Stimulated activated CD8-positive, alpha-beta memory T cell treated with anti-CD3 and anti-CD28 coated beads, Interleukin-2, amount 100 ng/mL, for 48 hours (primary cell): ENCODE results near the gene KIF3B.
"Not testable (repeated sequence)": the region's sequence is repeated elsewhere in the genome, so short reads cannot be mapped to it uniquely, and the experiment has no call there.

ENCODE experiments used
- DNase-seq, 2 donors: peaks; one replicate each; pipeline ENCODE4 v3.0.0-alpha.2; 2020; ENCODE audit warnings: low read depth in 2 of 2

The KIF3B gene

DNA sequence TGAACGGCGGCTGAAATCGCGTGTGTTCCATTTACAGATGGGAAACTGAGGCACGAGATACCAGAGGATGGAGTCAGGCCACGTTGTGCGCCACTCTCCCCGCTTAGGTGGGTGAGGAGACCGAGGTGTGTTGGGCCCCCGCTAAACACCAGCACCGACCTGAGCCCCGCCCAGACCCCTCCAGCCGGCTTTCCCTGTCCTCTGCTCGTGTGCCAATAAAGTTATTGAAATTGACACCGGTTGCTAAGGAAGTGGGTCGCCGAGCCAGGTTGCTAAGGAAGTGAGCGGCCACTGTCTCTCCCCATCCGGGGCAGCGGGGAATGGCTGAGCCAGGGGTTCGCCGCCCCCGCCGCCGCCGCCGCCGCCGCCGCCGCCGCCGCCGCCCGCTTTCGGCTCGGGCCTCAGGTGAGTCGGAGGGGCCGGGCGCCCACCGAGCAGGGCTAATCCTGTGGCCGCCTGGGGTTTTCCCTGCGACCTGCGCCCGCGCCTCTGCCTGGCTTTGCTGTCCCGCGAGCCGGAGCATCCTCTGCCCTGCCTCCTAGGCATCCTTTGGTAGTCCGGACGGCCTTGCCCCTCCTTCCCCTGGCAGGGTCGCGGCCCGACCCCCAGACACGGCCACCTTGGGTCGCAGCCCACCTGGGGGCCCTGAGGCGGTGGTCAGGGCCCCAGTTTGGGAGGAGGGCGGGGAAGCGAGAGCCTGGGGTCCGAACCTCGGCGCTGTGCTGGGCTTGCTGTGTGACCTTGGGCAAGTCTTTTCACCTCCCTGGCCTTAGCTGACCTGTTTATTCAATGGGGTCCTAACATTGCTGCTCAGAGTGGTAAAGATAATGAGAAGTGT lies at the start of gene KIF3B:
Gene KIF3B (plus strand): TSS at position 291 of the 838 bp plus-strand sequence. CDS start 32,127 bp downstream, outside the sequence.
- peak; percentile 78 to 80 for DNase-seq

DNA sequence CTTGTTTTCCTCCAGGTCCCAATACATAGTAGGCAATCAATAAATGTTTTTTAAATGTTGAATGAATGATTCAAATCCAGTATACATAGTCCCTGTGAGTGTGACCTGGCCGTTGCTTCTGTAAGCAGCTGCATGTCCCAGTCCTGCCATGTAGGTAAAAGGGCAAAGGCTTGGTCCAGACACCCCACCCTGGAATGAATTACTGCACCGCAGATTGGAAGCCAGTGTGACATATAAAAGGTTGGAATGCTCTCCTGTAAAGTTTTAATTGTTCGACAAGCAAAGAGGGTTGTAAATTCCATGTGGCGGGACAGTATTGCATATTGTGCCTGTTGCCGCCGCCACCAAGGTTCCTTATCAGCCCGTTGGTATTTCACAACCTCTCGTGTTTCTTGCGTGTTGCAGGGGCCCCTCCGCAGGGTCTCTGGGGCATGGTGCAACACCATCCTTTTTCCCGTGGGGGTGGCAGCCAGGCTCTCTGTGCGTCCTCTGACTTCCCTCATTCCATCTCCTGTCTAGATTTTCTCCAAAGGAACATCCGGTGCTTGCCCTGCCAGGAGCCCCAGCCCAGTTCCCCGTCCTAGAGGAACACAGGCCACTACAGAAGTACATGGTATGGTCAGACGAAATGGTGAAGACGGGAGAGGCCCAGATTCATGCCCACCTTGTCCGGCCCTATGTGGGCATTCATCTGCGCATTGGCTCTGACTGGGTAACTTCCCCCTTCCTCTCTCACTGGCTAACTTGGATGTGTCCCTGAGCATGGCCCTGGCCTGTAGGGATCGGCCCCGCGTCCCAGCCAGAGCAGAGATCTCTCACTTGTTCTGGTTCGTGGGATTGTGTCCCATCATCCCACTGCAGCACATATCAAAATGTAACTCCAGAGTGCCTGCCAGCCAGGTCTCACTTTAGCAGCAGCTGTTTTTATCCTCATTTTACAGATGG lies 49.4 kb upstream of the KIF3B start:
- no peak for DNase-seq

DNA sequence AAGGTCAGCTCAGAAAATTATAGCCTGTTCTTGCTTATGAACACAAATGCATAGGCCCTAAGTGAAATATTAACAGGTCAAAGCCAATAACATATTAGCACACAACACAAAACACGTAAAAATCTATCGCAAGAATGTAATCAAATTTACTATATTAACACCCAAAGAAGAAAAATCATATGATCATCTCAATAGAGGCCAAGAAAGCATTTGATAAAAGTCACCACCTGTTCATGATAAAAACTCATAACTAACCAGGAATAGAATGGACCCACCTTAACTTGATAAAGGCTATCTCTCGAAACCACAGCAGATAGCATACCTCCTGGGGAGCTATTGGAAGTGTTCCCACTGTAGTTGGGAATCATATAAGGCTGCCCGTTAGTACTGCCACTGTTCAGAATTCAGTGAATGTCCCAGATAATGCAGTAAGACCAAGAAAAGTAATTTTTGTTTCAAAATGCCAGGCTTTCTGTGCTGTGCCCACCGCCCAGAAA lies 48.2 kb upstream of the KIF3B start:
- DNase-seq, result no peak

DNA sequence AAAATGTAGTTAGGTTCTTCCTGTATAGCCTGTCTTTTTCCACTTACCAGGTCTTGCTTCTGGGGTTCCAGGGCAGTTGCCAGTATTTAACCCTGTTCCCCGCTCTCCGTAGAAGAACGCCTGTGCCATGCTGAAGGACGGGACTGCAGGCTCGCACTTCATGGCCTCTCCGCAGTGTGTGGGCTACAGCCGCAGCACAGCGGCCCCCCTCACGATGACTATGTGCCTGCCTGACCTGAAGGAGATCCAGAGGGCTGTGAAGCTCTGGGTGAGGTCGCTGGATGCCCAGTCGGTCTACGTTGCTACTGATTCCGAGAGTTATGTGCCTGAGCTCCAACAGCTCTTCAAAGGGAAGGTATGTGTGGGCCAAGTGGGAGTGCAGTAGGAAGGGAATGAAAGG lies 46.7 kb upstream of the KIF3B start:
- no peak for DNase-seq

DNA sequence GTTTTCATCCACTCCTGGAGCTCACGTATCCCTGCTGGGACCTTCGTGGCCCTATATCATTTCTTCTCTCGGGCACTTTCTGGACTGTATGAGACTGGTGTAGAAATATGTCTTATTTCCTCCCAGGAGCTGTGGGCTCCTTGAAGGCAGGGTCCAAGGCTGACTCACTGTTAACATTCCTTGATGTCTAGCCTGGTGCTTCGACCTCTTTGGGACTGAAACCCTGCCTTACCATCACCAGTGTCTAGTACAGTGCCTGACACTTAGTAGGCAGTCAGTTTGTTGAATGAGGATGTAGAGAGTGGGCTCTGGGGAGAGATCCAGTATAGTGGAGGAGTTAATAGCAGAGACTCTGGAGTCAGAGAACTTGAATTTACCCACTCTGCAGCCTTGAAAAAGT lies 46.2 kb upstream of the KIF3B start:
- DNase-seq, result no peak

DNA sequence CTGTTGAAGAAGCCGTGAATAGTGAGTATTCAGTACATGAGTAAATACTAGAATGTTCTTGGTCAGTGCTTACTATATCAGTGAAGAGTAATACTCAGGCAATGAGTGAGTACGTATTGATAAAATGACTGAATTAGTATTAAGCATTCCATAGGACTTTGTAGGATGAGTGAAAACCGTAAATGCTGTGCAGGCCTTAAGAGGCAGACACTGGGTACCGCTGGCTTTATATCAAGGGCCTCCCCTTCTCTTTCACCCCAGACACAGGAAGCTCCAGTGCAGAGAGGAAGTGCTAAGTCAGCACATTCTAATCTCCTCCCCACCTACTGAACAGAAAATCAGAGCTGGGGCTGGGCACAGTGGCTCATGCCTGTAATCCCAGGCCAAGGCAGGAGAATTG lies 45.6 kb upstream of the KIF3B start:
- no peak for DNase-seq

DNA sequence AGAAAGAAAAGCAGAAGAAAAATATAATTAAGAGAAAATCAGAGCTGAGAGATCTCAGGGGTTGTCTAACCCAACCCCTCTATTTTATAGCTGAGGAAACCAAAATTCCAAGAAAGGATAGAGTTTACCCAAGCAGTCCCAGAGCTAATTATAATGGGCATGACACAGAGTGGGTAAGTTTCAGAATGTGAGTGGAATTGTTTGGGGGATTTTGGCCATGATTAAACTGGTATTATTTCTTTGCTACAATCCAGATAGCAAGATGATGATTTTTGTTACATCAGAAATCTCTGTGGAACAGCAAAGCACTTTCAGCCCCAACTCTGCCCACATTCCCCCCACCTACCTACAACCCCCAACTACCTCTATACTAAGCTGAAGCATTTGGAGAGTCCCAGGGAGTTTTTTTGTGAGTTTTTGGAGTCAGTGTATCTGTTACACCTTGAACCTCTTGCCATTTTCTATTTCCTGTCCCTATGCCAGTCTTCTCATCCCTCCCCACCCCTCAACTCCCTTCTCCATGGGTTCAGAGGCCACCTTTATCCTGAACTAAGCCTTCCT lies 45.0 kb upstream of the KIF3B start:
- no peak for DNase-seq

DNA sequence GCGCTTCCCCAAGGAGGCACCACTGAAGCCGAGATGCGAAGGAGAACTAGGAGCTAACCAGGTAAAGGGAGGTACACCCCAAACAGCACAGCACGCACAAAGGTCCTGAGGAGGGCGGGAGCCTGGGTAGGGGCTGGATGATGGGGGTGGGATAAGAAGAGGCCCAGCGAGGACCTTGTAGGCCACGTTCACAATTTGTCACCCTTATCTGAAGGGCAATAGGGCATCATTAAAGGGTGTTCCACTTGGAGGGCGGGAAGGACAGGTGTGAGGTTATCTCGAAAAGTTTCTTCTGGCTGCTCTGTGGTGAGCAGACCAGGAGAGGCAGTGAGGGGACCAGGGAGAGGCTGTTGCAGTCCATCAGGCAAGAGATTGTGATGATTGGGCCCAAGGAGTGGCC lies 44.2 kb upstream of the KIF3B start:
- DNase-seq, result no peak

DNA sequence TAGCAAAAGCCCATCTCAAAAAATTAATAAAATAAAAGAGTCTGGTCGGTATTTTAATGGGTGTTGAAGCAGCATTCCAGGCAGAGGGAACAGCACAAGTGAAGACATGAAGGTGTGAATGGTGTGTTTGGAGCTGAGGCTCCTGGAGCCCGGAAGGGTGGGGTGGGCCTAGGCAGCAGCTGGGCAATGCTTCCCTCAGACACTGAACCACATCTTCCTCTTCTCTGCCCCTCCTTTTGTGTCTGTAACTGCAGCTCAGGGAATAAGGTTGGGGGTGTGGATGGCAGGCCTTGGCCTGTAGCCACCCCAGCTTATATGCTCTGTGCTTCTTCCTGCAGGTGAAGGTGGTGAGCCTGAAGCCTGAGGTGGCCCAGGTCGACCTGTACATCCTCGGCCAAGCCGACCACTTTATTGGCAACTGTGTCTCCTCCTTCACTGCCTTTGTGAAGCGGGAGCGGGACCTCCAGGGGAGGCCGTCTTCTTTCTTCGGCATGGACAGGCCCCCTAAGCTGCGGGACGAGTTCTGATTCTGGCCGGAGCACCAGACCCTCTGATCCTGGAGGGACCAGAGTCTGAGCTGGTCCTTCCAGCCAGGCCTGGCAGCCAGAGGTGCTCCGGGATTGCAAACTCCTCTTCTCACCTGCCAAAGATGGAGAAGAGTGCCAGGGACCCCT lies 43.2 kb upstream of the KIF3B start:
- no peak for DNase-seq

DNA sequence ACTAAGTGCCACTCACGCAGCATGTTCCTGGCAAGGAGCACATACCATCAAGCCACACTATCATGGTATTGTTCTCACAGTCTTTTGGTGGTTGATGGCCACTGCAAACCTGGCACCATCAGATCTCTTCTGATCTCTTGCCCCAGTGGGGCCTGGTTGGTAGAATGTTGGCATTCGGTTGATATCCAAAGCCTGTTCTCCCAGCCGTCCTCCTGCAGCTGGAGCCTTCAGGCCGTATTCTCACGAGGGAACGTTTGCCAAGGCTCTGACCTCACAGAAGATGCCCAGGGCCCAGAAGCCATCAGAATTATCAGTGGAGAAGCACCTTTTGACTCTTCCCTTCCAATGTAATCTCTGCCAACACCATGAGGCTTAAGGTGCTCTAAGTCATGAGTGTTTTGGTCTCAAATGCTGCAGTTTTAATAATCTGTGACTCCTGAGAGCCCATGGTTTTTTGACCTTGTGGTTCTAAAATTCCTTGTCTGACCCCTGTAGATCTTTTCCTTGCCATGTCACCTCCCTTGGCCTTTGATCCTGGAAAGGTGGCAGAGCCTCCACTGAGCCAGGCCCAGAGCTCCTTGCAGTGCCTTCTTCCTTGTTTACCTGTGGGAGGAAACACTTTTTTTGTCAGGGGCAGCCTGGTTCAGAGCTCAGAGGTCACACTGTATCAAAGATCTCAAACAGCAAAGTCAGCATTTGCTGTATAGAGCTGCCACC lies 42.0 kb upstream of the KIF3B start:
- DNase-seq, result no peak

DNA sequence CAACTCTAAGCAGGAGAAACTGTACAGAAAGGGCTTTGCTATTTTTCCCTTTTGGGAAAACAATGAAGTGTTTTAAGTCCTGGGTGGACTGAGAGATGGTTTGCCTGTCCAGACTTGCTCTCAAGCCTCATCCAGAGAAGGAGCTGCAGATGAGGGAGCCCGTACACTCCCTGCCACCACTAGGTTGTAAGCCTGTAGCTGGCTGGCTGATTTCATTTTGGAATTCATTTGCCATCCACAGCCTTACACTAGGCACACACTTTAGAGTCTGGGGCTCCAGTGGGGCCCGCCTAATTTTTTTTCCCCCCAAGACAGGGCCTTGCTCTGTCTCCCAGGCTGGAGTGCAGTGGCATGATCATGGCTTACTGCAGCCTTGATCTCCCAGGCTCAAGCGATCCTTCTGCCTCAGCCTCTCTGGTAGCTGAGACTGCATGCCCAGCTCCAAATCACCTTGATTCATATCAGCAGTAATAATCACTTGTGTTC lies 41.4 kb upstream of the KIF3B start:
- no peak for DNase-seq

DNA sequence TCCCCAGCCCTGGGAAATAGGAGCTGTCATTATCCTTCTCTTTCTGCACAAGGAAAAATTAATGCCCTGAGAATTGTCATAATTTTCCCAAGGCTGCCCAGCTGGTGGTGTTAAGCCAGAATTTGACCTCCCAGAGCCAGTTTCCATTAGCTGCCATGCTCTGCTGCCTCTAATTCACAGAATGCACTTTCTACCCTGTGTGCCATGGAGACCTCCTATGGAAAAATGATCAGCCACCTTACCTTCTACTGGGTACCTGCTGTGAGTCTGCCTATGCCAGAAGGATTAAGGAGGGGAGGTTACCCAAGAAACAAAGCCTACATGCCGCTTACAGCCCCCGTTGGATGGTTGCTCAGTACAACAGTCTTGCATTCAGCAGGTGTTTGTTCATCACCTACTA lies 40.6 kb upstream of the KIF3B start:
- DNase-seq, result no peak

DNA sequence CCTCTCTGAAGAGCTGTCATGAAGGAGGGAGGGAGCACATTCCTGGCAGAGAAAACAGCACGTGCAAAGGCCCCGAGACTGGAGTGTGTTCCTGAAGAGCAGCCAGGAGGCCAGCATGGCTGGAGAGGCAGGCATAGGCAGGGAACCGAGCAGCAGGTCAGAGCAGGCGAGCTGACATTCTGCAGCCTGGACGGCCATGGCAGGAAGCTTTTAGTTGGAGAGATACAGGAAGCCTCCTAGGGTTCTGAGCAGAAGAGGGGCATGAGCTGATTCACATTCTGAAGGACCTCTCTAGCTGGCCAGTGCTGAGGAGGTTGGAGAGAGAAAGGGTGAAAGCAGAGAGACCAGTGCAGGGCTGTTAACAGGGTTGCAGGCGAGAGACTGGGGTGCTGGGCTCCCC lies 40.0 kb upstream of the KIF3B start:
- no peak for DNase-seq

DNA sequence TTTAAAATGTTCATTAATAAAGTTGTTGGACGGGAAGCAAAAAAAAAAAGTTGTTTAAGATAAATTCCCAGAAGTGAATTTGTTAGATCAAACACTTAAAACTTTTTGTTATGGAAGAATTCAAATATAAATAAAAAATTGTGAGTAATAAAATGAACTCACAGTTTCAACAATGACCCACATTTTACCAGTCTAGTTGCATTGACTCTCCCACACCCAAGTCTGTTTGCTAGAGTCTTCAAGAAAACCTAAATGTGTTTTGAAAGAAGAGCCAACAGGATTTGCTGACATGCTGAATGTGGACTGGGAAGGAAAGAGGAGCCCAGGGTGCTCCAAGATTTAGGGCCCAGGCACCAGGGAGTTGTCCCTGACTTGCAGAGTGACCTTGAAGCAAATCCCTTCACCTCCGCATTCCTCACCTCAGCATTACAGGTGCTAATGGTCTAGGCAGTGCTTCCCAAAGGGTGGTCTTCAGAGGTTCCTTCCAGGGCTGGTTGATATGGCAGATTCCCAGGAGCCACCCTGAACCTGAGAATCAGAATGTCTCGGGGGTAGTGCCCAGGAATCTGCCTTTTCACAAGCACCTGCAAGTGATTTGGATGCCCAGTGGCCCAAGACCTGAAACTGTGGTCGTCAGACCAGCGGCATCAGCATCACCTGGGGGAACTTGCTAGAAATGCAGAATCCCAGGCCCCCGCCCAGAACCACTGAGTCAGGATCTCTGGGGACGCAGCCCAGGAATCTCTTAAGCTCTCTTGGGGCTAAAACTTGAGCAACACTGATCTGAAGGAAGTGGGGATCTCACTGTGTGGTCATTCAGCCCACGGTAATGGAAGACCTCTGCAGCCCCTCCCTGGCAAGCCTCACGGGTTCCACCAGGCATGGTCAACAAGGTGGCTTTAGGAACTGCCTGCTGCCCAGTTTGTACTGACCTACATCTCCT lies 38.7 kb upstream of the KIF3B start:
- DNase-seq, result no peak

DNA sequence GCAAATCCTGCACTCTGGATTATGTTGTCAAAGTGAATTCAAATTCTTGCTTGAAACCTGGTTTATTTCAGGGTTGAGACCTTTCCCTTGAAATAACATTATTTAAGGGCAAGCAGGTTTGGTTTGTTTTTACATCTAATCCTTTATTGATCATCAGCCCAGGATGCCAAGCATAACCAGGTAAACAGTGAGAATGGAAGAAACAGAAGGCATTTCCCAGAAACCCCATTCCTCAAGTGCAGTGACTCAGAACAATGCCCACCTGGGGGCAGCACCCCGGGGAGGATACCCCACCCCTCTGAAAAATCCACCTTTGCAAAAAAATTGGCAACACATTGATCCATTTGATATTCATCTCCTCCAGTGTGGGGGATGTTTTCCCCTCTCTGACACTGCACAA lies 37.2 kb upstream of the KIF3B start:
- no peak for DNase-seq

DNA sequence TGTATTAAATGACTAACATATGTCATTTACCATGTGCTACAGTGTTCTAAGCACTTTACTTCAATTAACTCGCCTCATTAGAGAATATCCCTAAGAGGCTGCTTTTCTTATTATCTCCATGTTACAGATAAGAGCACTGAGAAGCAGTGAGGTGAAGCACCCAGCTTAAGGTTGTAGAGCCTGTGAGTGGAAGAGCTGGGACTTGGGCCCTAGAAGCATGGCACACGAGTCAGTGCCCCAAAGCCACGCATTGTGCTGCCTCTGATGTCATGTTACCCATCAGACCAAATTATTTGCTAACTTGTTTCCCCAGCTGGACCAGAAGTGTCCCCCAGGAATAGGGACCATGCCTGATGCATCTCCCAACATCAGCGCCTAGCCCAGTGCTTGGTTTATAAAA lies 35.6 kb upstream of the KIF3B start:
- DNase-seq, result no peak

DNA sequence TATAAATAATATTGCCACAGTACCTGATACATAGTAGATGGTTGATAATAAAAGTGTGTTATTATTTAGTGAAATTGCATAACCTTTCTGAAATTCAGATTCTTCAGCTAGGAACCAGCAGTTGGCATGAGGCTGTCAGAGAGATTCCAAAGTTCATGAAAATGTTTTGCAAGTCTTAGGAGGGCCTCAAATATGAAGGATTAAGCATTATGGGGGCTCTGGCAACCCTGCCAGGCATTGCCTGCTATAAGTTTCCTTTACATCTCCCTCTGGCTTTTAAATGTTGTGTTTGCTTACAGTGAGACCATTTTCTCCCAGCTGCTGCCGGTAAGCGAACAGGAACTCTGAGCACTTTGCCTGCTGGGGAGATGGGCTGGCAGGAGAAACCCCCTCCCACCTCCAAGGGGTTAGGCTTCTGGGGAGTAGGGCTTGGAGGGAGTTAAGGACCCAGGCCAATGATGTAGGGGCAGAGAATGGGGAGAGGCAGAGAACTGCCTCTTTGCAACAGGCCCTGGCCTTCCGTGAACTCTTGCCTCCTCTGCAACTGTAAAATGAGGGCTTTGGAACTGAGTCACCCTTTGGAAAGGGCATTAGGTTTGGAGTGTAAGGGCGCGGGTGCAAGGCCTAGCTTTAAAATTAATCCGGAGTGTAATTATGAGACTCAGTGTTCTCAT lies 33.2 kb upstream of the KIF3B start:
- DNase-seq, result no peak

DNA sequence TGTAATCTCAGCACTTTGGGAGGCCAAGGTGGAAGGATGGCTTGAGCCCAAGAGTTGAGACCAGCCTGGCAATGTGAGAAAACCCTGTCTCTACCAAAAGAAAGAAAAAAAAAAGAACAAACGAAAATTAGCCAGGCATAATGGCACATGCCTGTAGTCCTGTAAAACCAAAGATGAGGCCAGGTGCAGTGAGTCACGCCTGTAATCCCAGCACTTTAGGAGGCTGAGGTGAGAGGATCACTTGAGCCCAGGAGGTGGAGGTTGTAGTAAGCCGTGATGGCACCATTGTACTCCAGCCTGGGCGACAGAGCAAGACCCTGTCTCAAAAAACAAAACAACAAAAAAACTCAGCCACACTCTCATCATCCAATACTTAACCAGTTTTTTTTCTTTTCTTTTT lies 32.5 kb upstream of the KIF3B start:
- no peak for DNase-seq

DNA sequence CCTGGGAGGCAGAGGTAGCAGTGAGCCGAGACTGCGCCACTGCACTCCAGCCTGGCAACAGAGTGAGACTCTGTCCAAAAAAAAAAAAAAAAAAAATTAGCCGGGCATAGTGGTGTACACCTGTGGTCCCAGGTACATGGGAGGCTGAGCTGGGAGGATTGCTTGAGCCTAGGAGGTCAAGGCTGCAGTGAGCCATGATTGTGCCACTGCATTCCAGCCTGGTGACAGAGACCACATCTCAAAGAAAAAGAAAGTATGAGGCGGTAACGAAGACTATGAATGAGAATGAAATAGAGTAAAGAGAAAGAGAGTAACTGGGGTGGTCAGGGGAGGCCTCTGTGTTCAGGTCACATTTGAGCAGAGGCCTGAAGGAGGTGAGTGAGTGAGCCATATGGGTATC lies 31.2 kb upstream of the KIF3B start:
- DNase-seq, result not testable (repeated sequence)
